ENCODE data around the gene SHROOM2. TPM values are rescaled to one million over a fixed set of nuclear protein-coding genes. Genes with fewer than 3 reads are reported as not detected.

Gene SHROOM2
- total RNA-seq, 8 experiments from 2014 or later = 2.5 to 65.1 (median 18.8) TPM

GRCh38 chrX:9880870-9881269 is 94.6 kb downstream of the SHROOM2 start:
- Histone ChIP-seq H3K27ac (no peak overlapping the region), H3K4me1 (replicated peaks in 1 of 2) (peaks cover 21 to 25% of the 10 kb centered on the region in 2 donors), H3K4me3 (no peak overlapping the region)
- in situ Hi-C loops (cut with MboI; ENCODE audit: low pct_unique_long_range_greater_than_20kb in 2 of 9, low sequenced_read_pairs in 9 of 9, unreplicated experiment in 9 of 9) = loop anchor here in 1 of 9 experiments (25.0 kb wide), 1 partner anchor 231 kb away; no protein-coding TSS in a partner anchor
- WGBS, 10 experiments = 98% methylated on average over 6 of the region's 7 CpGs; no CpG with 5 or more reads in 9 of the 10 experiments
- no peak for ATAC-seq (replicated peaks in 6 of 8)

GRCh38 chrX:9882669-9883446 is 96.6 kb downstream of the SHROOM2 start:
- Histone ChIP-seq H3K27ac (no peak overlapping the region), H3K4me3 (no peak overlapping the region), H3K4me1 (replicated peaks in 1 of 2) (peaks cover 12 to 16% of the 10 kb centered on the region in 2 donors)
- peak in 5 of 8 experiments; percentile 30 to 55 (median 44) for ATAC-seq (replicated peaks in 6 of 8)
- WGBS, 10 experiments = 21 to 86% (median 68%) methylated on average over 3 to 9 of the region's 15 CpGs; no CpG with 5 or more reads in 6 of the 10 experiments
- in situ Hi-C loops (cut with MboI; ENCODE audit: low pct_unique_long_range_greater_than_20kb in 2 of 9, low sequenced_read_pairs in 9 of 9, unreplicated experiment in 9 of 9) = loop anchor here in 1 of 9 experiments (25.0 kb wide), 1 partner anchor 229 kb away; no protein-coding TSS in a partner anchor

GRCh38 chrX:9884031-9884779 is 98.0 kb downstream of the SHROOM2 start:
- no peak overlapping the region for H3K4me3 ChIP-seq
- peaks cover under 1 to 8% of the 10 kb centered on the region in 2 donors for H3K4me1 ChIP-seq (replicated peaks in 1 of 2)
- in situ Hi-C loops (cut with MboI; ENCODE audit: low pct_unique_long_range_greater_than_20kb in 2 of 9, low sequenced_read_pairs in 9 of 9, unreplicated experiment in 9 of 9) = loop anchor here in 1 of 9 experiments (25.0 kb wide), 1 partner anchor 228 kb away; no protein-coding TSS in a partner anchor
- whole genome bisulfite sequencing, 10 experiments = 56 to 100% (median 76%) methylated on average over 1 to 4 of the region's 9 CpGs; no CpG with 5 or more reads in 2 of the 10 experiments
- ATAC-seq (replicated peaks in 6 of 8) = peak in 1 of 8 experiments; percentile 19
- H3K27ac ChIP-seq = no peak overlapping the region

GRCh38 chrX:9885150-9885549 is 98.9 kb downstream of the SHROOM2 start:
- in situ Hi-C loops (cut with MboI; ENCODE audit: low pct_unique_long_range_greater_than_20kb in 2 of 9, low sequenced_read_pairs in 9 of 9, unreplicated experiment in 9 of 9) = loop anchor here in 1 of 9 experiments (25.0 kb wide), 1 partner anchor 227 kb away; no protein-coding TSS in a partner anchor
- H3K4me3 ChIP-seq = no peak overlapping the region
- peak; percentile 36 to 85 (median 76) for ATAC-seq (replicated peaks in 6 of 8)
- no peak overlapping the region for H3K27ac ChIP-seq
- H3K4me1 ChIP-seq (replicated peaks in 1 of 2) = peaks cover 0 to 8% of the 10 kb centered on the region in 2 donors
- 25 to 50% (median 43%) methylated on average over 1 to 4 of the region's 8 CpGs; no CpG with 5 or more reads in 6 of the 10 experiments for WGBS, 10 experiments

GRCh38 chrX:9887659-9888297 is 101.5 kb downstream of the SHROOM2 start:
- ATAC-seq (replicated peaks in 6 of 8) = peak in 6 of 8 experiments; percentile 22 to 89 (median 53)

GRCh38 chrX:9888953-9889470 is 102.8 kb downstream of the SHROOM2 start:
- Histone ChIP-seq H3K4me3 (no peak overlapping the region), H3K4me1 (replicated peaks in 1 of 2) (peaks cover 0 to 5% of the 10 kb centered on the region in 2 donors), H3K27ac (no peak overlapping the region)
- in situ Hi-C loops (cut with MboI; ENCODE audit: low pct_unique_long_range_greater_than_20kb in 2 of 9, low sequenced_read_pairs in 9 of 9, unreplicated experiment in 9 of 9) = loop anchor here in 1 of 9 experiments (25.0 kb wide), 1 partner anchor 223 kb away; no protein-coding TSS in a partner anchor
- 11 to 100% (median 93%) methylated on average over 1 to 6 of the region's 6 CpGs; no CpG with 5 or more reads in 1 of the 10 experiments for WGBS, 10 experiments
- no peak for ATAC-seq (replicated peaks in 6 of 8)

More at GRCh38 chrX:9887659-9888297, 101.5 kb downstream of the SHROOM2 start:
- 0 to 65% (median 32%) methylated on average over 1 to 5 of the region's 11 CpGs; no CpG with 5 or more reads in 5 of the 10 experiments for WGBS, 10 experiments
- in situ Hi-C loops (cut with MboI; ENCODE audit: low pct_unique_long_range_greater_than_20kb in 2 of 9, low sequenced_read_pairs in 9 of 9, unreplicated experiment in 9 of 9) = loop anchor here in 1 of 9 experiments (25.0 kb wide), 1 partner anchor 225 kb away; no protein-coding TSS in a partner anchor
- peaks cover 0 to 8% of the 10 kb centered on the region in 2 donors for H3K4me1 ChIP-seq (replicated peaks in 1 of 2)
- no peak overlapping the region for H3K4me3 ChIP-seq
- no peak overlapping the region for H3K27ac ChIP-seq

GRCh38 chrX:9890681-9891091 is 104.5 kb downstream of the SHROOM2 start:
- ATAC-seq (replicated peaks in 6 of 8) = no peak
- in situ Hi-C loops (cut with MboI; ENCODE audit: low pct_unique_long_range_greater_than_20kb in 2 of 9, low sequenced_read_pairs in 9 of 9, unreplicated experiment in 9 of 9) = loop anchor here in 1 of 9 experiments (25.0 kb wide), 1 partner anchor 222 kb away; no protein-coding TSS in a partner anchor
- Histone ChIP-seq H3K27ac (no peak overlapping the region), H3K4me3 (no peak overlapping the region), H3K4me1 (replicated peaks in 1 of 2) (peaks cover 0 to 4% of the 10 kb centered on the region in 2 donors)
- WGBS, 10 experiments = 95% methylated on average over 12 of the region's 24 CpGs; no CpG with 5 or more reads in 9 of the 10 experiments

- WGBS, 10 experiments = 90% methylated on average over 2 of the region's 36 CpGs; no CpG with 5 or more reads in 9 of the 10 experiments
- Histone ChIP-seq H3K4me3 (no peak overlapping the region), H3K4me1 (replicated peaks in 1 of 2) (peaks cover 13% of the 10 kb centered on the region in 2 donors), H3K27ac (no peak overlapping the region)
- ATAC-seq (replicated peaks in 6 of 8) = no peak
- in situ Hi-C loops (cut with MboI; ENCODE audit: low pct_unique_long_range_greater_than_20kb in 2 of 9, low sequenced_read_pairs in 9 of 9, unreplicated experiment in 9 of 9) = loop anchor here in 1 of 9 experiments (25.0 kb wide), 1 partner anchor 217 kb away; no protein-coding TSS in a partner anchor
These were observed 109.1 kb downstream of the SHROOM2 start for GRCh38 chrX:9895225-9895912.

GRCh38 chrX:9897761-9898161 is 111.5 kb downstream of the SHROOM2 start:
- Histone ChIP-seq H3K4me3 (no peak overlapping the region), H3K27ac (no peak overlapping the region), H3K4me1 (replicated peaks in 1 of 2) (peaks cover 24 to 25% of the 10 kb centered on the region in 2 donors)
- 57 to 87% (median 80%) methylated on average over 1 to 5 of the region's 6 CpGs; no CpG with 5 or more reads in 5 of the 10 experiments for WGBS, 10 experiments
- no peak for ATAC-seq (replicated peaks in 6 of 8)
- in situ Hi-C loops (cut with MboI; ENCODE audit: low pct_unique_long_range_greater_than_20kb in 2 of 9, low sequenced_read_pairs in 9 of 9, unreplicated experiment in 9 of 9) = loop anchor here in 1 of 9 experiments (25.0 kb wide), 1 partner anchor 215 kb away; no protein-coding TSS in a partner anchor

- Histone ChIP-seq H3K4me3 (no peak overlapping the region), H3K4me1 (replicated peaks in 1 of 2) (peaks cover 31 to 33% of the 10 kb centered on the region in 2 donors), H3K27ac (peak overlapping the region; percentile 47 to 72)
- ATAC-seq (replicated peaks in 6 of 8) = peak in 6 of 8 experiments; percentile 33 to 98 (median 94)
- WGBS, 10 experiments = 0 to 29% (median 7%) methylated on average over 3 to 11 of the region's 17 CpGs; no CpG with 5 or more reads in 7 of the 10 experiments
- in situ Hi-C loops (cut with MboI; ENCODE audit: low pct_unique_long_range_greater_than_20kb in 2 of 9, low sequenced_read_pairs in 9 of 9, unreplicated experiment in 9 of 9) = loop anchor here in 1 of 9 experiments (25.0 kb wide), 1 partner anchor 213 kb away; no protein-coding TSS in a partner anchor
These were observed 113.4 kb downstream of the SHROOM2 start for GRCh38 chrX:9899640-9900111.

- in situ Hi-C loops (cut with MboI; ENCODE audit: low pct_unique_long_range_greater_than_20kb in 2 of 9, low sequenced_read_pairs in 9 of 9, unreplicated experiment in 9 of 9) = no loop called here
- Histone ChIP-seq H3K4me1 (replicated peaks in 1 of 2) (peaks cover 31 to 33% of the 10 kb centered on the region in 2 donors), H3K27ac (no peak overlapping the region), H3K4me3 (no peak overlapping the region)
- peak in 1 of 8 experiments; percentile 17 for ATAC-seq (replicated peaks in 6 of 8)
- WGBS, 10 experiments = 0 to 93% (median 40%) methylated on average over 1 to 2 of the region's 6 CpGs; no CpG with 5 or more reads in 7 of the 10 experiments
These were observed 116.4 kb downstream of the SHROOM2 start for GRCh38 chrX:9902656-9903055.

Measured in motor neuron (in vitro differentiated cells).